Transverse colon (tissue), 4 donors: Measurements from ENCODE around the gene ENPP7.

Source experiments
- EP300 ChIP-seq: sonication (generic); formaldehyde crosslinking; IDR thresholded peaks from one replicate; pipeline ENCODE4 v1.6.1; 2017; ENCODE audit warnings: antibody characterized with exemption, low read depth
- POLR2A ChIP-seq: fragments of 450-650 bp; IDR thresholded peaks from one replicate; pipeline ENCODE4 v1.6.1; 2016; ENCODE audit warnings: antibody characterized with exemption, mild to moderate bottlenecking, moderate library complexity
- POLR2AphosphoS5 ChIP-seq, 3 donors: sonication (generic); formaldehyde crosslinking; IDR thresholded peaks; one replicate each; pipeline ENCODE4 v1.6.1; 2016; ENCODE audit warnings: antibody characterized with exemption in 3 of 3
- TF ChIP-seq, protein P1 (sequence below), 5 experiments: fragments of 200-600 bp in 3 of 5; fragments of 450-650 bp in 2 of 5; sonication (generic) in 3 of 5; IDR thresholded peaks; 1 replicate in 2 of 5; 2 replicates in 3 of 5; pipeline ENCODE4 v1.5.1; 2016 to 2017; ENCODE audit warnings: antibody characterized with exemption in 5 of 5, inconsistent platforms in 3 of 5, mild to moderate bottlenecking in 2 of 5, moderate library complexity in 1 of 5

DNA sequence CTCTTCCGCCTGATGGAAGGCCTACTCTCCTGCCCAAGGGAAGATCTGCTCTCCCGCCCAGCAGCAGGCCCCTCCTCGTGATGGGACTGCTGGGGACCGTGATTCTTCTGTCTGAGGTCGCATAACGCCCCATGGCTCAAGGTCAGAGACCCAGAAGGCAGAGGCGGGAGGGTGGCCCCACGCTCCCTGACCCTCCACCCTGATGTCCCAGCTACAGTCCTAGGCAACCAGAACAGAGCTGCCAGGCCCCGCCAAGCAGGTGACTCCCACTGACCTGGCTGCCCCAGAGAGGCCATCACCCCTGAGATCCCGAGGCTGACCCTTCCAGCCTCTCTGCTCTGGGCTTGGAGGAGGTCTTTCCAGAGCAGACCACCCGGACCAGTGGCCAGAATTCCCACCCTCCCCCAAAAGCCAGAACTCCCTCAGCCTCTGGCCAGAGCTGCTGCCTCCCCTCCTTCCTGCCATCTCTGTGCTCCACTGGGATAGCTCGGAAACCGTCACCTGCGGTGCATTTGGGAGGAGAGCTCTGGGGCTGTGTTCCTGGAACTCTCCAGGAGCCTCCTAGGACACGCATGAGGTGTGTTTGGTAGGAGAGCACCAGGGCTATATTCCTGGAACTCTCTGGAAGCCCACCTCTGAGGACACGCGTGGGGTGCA, 7.3 kb downstream of the ENPP7 start:
- TF ChIP-seq POLR2A (no peak), POLR2AphosphoS5 (IDR thresholded peaks at IDR 0.05) (no peak), EP300 (no peak)
- TF ChIP-seq, protein P1, sequence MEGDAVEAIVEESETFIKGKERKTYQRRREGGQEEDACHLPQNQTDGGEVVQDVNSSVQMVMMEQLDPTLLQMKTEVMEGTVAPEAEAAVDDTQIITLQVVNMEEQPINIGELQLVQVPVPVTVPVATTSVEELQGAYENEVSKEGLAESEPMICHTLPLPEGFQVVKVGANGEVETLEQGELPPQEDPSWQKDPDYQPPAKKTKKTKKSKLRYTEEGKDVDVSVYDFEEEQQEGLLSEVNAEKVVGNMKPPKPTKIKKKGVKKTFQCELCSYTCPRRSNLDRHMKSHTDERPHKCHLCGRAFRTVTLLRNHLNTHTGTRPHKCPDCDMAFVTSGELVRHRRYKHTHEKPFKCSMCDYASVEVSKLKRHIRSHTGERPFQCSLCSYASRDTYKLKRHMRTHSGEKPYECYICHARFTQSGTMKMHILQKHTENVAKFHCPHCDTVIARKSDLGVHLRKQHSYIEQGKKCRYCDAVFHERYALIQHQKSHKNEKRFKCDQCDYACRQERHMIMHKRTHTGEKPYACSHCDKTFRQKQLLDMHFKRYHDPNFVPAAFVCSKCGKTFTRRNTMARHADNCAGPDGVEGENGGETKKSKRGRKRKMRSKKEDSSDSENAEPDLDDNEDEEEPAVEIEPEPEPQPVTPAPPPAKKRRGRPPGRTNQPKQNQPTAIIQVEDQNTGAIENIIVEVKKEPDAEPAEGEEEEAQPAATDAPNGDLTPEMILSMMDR (IDR thresholded peaks at IDR 0.05) = no peak
